A172 (cell line): Measurements from ENCODE around the gene DEF6. TPM values are rescaled to one million over a fixed set of nuclear protein-coding genes. Genes with fewer than 3 reads are reported as not detected.

Experiments
- DNase-seq: peaks from one replicate; pipeline ENCODE4 v3.0.0-alpha.2; 2015; ENCODE audit warnings: low spot score
- total RNA-seq: library from RNA; depleted of rRNA; stranded (reverse); fragments of >200 nt; shearing (Covaris generic); gene quantifications from 2 replicates; pipeline ENCODE4 v1.2.3, GENCODE V29; 2014

DEF6 gene
- total RNA-seq, 1 experiment from 2014 or later = not detected

DNA sequence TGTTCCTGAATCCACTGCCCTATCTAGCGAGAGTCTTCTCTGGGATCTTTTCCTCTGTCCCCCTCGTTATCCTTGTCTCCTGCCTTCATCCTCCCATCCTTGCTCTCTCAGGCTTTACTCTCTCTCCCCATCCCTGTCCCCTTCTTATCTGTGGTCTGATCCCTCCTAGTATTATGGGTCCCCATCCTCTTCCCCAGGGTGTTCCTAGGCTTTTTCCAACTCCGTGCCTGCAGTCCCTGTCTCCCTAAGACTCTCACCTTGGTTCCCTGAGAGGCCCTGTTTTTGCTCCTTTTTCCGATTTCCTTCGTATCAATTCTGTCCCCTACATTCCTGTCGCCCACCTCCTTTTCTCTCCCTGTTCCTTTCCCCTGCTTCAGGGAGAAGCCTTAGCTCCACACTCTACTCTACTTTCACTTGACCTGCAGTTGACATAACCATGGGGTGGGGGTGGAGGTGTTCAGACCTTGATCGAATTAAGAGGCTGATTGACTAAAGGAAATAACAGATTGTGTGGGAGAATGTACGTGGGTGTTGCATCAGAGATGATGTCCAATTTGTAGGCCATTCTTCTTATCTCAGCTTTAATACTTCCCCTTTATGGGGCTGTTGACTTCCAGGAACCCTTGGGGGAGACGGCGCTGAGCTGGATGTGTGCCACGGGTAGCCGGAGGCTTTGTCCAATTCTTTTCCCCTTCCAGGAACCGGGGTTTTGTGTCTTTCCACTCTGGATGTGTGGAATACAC, 45.6 kb downstream of the DEF6 start:
- no peak for DNase-seq

- no peak for DNase-seq
Observed at GRCh38 chr6:35343835-35344550, 46.4 kb downstream of the DEF6 start.

DNA sequence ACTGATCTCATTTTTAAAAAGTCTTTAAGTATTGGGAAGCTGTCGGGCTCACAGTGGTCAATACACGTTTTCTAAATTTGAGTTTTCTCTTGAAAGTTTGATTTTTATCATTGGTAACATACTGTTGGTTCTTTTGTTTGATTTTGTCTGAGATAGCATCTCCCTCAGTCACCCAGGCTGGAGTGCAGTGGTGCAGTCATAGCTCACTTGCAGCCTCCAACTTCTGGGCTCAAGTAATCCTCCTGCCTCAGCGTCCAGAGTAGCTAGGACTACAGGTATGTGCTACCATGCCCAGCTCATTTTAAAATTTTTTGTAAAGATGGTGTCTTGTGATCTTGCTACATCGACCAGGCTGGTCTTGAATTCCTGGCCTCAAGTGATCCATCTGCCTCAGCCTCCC, 53.8 kb downstream of the DEF6 start:
- no peak for DNase-seq

DNA sequence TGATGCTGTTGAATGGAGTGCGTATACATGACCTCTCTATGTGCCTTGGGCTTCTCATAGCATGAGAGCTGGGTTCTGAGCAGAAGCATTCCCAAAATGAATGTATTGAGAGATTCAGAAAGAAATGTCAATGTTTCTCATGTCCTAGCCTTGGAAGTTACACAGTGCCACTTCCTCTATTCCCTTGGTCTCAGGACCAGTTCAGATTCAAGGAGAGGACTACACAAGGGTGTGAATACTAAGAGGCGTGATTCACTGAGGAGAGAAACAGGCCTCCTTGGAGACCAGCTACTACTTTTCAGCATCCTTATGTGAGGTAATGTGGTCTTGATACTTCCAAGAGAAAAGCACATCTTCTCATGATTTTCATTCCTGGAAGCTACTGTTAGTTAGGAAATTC, 55.1 kb downstream of the DEF6 start:
- DNase-seq = no peak

DNA sequence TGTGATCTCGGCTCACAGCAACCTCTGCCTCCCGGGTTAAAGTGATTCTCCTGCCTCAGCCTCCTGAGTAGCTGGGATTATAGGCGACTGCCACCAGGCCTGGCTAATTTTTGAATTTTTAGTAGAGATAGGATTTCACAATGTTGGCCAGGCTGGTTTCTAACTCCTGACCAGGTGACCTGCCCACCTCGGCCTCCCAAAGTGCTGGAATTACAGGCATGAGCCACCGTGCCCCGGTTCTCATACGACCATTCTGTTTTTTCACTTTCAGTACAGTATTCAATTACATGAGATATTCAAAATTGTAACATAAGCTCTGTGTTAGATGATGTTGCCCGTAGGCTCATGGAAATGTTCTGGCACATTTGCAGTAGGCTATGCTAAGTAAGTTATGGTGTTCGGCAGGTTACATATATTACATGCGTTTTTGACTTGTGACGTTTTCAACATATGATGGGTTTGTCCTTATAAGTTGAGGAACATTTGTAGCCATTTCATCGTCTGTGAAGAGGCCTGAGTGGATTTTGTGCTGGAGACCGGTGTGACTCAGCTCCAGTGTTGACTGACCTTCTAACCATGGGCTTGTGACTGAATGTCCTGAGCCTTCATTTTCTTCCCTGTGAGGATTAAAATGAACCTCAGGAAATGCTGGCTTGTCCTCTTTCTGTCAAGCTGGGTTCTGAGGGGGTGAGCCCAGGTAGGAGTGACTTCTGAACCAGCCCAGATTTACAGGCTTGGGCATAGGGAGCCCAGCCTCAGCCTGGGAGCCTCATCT, 56.9 kb downstream of the DEF6 start:
- no peak for DNase-seq

DNA sequence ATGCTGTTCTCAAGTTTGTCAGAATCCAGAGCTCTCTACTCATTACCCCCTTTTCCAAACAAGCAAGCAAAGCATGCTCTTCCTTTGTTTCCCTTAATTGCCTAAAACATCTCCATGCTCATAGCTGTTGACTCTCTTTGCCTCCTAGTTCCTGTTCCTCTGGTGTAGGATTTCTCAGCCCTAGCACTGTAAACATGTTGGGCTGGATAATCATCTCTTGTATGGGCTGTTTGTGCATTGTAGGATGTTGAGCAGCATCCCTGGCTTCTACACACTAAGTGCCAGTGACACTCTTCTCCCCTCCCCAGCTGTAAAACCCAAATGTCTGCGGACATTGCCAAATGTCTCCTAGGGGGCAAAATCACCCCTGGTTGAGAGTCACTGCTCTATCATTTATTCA, 58.8 kb downstream of the DEF6 start:
- no peak for DNase-seq

DNA sequence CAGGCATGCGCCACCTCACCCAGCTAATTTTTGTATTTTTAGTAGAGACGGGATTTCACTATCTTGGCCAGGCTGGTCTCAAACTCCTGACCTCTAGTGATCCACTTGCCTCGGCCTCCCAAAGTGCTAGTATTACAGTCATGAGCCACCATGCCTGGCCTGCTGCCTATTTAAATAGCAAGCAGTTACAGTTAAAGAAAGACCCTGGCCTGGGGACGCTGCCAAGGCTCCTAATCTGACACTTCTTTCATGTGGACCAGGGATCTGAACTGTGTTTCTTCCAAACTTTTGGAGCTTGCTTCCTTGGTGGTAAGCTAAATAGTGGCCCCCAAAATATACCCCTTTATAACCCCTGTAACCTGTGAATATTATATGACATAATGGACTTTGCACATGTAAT, 60.1 kb downstream of the DEF6 start:
- DNase-seq = no peak

- no peak for DNase-seq
Observed at GRCh38 chr6:35358086-35358485, 60.5 kb downstream of the DEF6 start.

DNA sequence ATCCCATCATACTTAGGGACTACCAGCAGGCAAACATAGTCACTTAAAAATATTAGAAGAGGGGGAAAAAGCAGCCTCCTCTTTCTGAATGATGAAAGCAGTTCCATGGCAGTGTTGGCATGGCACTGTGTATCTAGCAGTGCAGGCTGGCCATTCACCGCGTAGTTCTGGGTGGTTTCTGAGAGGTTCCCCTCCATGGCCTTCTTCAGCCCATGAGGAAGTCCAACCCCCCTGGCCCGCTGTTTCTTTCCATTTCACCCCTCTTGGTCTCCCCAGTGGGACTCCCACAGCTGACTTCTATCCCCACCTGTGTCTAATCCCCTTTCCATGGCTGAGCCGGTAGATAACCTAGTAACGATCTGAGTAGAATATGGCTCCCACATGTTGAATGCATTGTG, 61.7 kb downstream of the DEF6 start:
- no peak for DNase-seq

DNA sequence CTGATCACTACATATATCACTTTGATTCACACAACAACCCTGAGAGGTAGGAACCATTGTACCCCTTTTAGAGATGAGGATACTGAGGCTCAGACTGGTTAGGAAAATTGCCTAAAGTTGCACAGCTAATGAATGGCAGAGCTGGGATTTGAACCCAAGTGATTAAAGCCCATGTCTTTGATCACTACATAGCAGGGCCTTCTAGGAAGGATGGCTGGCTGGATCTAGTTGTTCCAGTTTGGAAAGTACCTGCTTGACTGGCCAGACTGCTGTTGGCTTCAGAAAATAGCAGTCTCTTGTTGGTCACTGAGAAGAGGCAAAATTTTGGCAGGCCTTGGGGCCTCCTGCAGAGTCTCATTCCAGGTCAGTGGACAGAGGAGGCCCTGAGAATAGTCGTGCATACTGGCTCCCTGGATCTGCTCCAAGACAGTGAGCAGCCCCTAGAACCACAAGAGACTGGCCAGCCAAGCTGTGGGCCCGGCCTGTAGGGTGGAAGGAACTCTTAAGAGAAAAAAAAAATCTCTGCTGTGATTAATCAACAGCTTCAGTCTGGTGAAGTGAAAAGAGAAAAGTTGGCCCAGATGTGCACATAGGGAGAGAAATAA, 62.2 kb downstream of the DEF6 start:
- DNase-seq = peak; percentile 42

GRCh38 chr6:35360349-35361138, 62.9 kb downstream of the DEF6 start:
- no peak for DNase-seq

DNA sequence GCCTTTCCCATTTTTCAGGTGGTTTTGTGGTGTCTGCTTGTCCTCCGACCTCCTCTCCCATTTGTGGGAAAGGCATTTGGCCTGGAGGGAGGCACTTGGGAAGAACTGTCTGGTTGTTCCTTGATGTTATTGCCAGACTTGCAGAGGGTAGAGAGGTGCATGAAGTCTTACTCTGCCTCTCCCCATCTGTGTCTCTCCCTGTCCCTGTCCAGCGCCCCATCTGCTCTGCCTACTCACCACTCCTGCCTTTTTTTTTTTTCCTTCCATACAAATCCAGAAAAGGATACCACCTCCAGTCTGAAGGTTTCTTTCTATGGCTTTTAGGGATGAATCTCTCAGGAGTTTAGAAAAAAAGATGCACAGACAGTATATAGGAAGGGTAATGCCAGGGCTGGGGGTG, 64.6 kb downstream of the DEF6 start:
- no peak for DNase-seq

GRCh38 chr6:35363293-35363750, 65.7 kb downstream of the DEF6 start:
- DNase-seq = no peak

- no peak for DNase-seq
Observed at GRCh38 chr6:35365594-35366203, 68.1 kb downstream of the DEF6 start.

- no peak for DNase-seq
Observed at GRCh38 chr6:35366204-35366596, 68.6 kb downstream of the DEF6 start.

DNA sequence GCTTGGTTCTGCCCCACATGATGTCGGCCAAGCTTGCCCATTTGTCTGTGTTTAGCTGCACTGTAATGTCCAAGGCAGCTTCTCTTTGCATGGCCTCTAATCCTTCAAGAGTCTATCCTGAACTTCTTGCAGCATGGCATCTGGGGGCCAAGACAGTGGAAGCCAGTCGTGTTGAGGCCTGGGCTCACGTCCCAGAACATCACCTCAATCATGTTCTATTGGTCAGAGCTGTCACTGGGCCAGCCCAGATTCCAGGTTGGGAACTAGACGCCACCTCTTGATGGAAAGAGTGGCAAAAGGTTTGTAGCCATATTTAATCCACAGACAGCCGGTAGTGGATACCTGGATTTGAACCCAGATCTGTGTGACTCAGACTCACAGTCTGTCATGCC, 70.0 kb downstream of the DEF6 start:
- DNase-seq = no peak

GRCh38 chr6:35368038-35368887, 70.6 kb downstream of the DEF6 start:
- peak; percentile 63 for DNase-seq

GRCh38 chr6:35370124-35370741, 72.6 kb downstream of the DEF6 start:
- DNase-seq = peak; percentile 99

DNA sequence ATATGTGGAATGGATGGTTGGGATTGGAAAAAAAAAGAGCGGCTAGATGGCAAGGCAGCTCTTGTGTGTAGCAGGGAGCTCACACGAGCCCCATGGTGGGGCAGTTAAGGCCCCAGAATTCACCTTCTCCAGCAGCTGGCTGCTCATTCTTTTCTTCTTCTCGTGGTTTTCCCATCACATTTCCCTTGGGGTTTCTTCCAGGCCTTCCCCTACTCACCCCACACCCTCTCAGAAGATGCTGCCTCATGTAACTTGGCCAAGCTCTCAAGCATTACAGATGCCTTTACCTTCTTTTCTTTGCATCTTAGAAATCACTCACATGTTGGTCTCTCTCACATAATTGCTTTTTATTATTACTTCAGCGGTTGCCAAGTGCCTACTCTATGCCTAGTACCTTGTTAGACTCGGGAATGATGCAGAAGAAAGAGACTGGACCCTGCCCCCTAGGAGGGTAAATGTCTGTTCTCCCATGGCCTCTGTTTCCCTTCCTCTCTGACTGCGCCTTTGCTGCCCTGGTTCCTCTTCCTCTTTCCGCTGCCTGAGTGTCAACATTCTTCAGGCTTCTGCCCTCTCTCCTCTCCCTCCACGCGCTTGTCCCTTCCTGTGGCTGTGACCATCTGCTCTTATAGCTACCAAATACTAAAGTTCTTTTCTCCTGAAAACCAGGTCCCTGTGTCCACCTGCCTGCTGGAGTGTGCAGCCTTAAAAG, 73.3 kb downstream of the DEF6 start:
- no peak for DNase-seq
